Measurements from ENCODE around the gene POLD1.
"Not testable (repeated sequence)": the region's sequence is repeated elsewhere in the genome, so short reads cannot be mapped to it uniquely, and the experiment has no call there.

POLD1 gene

DNA sequence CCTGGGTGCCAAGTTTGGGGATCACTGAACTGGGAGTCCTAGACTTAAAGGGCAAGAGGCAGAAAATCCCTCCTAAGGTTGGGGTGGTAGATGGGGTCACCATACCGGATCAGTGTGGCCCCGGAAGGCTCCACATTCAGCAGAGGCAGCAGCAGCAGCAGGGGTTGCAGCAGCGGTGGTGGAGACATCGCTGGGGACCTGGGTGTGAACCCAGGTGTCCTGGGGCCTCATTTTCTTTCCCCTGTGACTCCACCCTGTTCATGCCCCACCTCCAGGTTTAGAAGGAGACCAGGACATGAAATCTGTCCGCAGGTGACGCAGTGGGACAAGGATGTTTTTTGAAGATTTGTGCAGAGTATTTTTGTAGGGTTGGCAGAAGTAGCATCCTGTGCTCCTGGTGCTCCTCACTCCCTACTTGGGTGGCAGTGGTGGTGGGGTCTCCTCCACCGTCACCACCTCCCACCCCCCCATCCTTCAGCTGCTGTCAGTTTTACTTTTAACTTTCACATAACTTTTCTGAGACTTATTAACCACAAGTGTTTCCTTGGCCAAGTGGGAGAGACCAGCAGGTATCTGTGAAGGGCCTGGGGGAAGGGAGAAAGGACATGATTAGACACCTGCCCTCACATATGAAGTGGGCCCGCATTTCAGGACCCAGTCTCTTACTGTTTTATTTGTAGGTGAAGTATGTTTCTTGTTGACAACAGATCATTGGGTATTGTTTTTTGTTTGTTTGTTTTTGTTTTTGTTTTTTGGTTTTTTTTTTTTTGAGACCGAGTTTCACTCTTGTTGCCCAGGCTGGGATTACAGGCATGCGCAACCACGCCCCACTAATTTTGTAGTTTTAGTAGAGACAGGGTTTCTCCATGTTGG lies 18.5 kb upstream of the POLD1 start, which contains the start of gene NAPSA:
NAPSA (minus strand) TSS at position 206 of the 873 bp plus-strand sequence; CDS start at position 188, 18 bp downstream.
- no peak for DNase-seq

DNA sequence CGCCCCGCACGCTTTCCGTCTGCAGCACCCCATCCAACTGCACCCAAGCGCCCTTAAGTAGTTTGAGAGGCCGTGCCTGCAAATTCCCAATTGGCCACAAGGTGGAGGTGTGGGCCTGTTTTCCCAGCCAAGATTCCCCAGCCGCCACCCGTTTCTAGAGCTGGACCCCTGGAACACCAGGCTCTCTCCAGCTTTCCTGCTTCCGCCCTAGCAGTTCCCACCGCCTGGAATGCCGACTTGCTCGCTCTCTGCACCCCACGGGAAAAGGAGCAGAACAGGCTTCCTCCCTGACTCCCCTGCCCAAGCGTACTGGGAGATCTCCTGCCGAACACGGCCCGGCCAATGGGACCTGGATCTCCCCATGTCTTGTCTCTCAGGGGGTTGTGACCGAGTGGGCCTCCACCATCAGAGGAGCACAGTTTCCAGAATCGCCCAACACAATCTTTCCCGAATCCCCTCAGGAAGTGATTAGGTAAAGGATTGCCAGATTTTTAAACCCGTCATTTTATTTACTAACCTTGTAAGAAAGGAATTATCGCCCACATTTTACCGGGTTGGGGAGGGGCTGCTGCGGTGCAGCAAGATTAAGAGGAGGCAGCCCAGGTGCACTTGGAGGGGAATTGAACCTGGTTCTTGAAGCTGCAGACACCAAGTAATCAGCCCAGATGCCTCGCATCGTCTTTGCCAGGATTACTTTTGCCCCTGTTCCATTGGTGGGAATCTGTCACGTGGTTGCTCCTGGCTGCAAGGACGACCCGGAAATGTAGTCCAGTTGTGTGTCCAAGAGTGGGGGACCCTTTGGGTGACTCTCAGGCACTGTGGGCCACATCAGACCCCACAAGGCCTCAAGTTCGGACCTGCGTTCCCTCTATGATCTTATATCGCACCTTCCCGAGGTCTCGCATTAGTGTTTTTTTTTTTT lies 15.2 kb upstream of the POLD1 start:
- peak; percentile 83 for DNase-seq

DNA sequence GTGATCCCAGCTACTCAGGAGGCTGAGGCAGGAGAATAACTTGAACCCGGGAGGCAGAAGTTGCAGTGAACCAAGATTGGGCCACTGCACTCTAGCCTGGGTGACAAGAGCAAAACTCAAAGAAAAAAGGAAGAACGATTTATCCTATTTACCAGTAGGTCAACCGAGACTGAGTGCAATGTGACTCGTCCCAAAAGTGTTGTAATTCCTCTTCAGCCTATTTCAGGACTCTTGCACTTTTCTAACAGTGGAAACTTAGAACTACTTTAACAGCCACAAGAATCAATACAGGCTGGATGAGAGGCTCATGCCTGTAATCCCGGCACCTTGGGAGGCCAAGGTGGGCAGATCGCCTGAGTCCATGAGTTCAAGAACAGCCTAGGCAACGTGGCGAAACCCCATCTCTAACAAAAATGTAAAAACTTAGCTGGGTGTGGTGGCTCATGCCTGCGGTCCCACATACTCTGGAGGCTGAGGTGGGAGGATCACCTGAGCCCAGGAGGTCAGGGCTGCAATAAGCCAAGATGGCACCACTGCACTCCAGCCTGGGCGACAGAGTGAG lies 12.2 kb upstream of the POLD1 start:
- DNase-seq = no peak

DNA sequence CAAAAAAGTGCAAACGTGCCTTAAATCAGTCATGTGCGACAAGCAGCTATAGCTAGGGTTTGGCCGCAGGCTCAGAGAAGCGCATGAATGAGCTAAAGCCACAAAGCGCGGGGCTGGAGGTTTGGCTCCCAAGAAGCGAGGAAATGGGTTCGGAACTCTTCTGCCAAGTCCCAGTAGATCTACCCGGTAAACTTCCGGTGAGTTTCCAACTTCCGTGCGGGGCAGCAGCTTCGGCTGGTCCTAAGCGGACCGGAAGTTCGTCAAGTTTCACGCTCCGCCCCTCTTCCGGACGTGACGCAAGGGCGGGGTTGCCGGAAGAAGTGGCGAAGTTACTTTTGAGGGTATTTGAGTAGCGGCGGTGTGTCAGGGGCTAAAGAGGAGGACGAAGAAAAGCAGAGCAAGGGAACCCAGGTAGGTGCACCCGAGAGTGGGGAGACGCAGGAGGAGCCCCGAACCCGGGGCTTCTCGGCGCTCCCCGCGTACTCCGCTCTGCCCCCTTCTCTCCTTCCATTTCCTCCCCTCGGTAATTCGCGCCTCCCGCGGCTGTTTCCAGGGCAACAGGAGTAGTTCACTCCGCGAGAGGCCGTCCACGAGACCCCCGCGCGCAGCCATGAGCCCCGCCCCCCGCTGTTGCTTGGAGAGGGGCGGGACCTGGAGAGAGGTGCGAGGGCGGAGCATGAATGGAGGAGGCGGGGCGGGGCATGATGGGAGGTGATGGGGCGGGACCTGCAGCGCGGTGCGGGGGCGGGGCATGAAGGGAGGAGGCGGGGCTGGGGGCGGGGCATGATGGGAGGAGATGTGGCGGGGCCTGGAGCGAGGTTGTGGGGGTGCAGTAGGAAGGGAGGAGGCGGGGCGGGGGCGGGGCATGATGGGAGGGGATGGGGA lies 7.7 kb upstream of the POLD1 start, which contains the start of gene NR1H2:
NR1H2 (plus strand) TSS at position 292 of the 885 bp plus-strand sequence. CDS start 1,149 bp downstream, outside the sequence.
- peak; percentile 97 for DNase-seq

DNA sequence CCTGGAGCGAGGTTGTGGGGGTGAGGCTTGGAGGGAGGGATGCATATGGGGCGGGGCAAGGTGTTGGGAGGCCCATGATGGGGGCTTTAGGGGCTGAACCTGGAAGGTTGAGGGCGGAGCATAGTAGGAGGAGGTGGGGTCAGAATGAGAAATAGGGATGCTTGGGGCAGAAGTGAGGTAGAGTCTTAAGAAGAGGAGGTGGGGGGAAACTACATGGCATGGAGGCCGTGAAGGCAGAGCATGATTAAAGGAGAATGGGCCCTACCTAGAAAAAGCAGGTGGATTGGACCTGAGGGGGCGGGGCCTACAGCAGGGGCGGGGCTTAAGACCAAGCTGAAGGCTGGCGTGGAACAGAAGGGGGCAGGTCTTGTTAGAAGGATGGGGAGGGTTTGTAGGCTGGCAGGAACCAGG lies 7.1 kb upstream of the POLD1 start:
- DNase-seq = peak; percentile 75

DNA sequence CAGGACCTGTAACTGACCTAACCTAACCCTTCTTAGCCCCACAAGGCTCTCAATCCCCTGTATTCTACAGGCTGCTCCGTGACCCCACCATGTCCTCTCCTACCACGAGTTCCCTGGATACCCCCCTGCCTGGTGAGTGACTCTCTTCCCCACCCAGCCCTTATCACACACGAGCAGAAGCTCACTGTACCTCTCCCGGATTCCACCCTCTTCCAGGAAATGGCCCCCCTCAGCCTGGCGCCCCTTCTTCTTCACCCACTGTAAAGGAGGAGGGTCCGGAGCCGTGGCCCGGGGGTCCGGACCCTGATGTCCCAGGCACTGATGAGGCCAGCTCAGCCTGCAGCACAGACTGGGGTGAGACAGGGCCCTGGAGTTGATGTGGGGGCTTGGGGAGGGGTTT lies 6.6 kb upstream of the POLD1 start:
- no peak for DNase-seq

DNA sequence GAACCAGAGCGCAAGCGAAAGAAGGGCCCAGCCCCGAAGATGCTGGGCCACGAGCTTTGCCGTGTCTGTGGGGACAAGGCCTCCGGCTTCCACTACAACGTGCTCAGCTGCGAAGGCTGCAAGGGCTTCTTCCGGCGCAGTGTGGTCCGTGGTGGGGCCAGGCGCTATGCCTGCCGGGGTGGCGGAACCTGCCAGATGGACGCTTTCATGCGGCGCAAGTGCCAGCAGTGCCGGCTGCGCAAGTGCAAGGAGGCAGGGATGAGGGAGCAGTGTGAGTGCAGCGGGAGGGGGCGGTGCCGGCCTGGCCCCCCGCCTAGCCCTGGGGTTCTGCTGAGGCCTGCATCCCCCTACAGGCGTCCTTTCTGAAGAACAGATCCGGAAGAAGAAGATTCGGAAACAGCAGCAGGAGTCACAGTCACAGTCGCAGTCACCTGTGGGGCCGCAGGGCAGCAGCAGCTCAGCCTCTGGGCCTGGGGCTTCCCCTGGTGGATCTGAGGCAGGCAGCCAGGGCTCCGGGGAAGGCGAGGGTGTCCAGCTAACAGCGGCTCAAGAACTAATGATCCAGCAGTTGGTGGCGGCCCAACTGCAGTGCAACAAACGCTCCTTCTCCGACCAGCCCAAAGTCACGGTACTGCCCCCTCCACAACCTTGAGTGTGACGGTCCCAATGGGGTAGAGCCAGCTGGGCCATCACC lies 5.8 kb upstream of the POLD1 start:
- DNase-seq = no peak

DNA sequence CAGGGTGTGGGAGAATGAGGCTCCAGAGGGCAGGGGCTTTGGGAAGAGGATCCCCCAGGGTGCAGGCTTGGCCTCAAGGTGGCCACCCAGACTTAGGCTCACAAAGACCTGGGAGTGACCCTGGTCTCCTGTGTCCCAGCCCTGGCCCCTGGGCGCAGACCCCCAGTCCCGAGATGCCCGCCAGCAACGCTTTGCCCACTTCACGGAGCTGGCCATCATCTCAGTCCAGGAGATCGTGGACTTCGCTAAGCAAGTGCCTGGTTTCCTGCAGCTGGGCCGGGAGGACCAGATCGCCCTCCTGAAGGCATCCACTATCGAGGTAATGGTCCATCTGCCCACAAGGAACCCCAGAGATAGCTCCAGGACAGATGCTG lies 5.3 kb upstream of the POLD1 start:
- DNase-seq = no peak

DNA sequence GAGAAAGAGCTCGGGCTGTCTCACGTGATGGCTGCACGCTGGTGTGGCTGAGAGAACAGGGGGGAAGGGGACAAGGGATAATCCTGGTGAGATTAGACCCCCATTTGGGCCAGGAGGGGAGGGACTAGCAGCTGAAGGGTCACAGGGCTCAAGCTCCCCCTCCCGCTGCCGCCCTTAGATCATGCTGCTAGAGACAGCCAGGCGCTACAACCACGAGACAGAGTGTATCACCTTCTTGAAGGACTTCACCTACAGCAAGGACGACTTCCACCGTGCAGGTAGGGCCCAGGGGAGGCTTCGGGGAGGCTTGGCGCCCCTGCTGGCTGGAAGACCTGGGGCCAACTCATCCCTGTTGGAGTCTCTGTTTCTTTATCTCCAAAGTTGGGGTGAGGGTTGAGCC lies 4.5 kb upstream of the POLD1 start:
- DNase-seq = no peak

DNA sequence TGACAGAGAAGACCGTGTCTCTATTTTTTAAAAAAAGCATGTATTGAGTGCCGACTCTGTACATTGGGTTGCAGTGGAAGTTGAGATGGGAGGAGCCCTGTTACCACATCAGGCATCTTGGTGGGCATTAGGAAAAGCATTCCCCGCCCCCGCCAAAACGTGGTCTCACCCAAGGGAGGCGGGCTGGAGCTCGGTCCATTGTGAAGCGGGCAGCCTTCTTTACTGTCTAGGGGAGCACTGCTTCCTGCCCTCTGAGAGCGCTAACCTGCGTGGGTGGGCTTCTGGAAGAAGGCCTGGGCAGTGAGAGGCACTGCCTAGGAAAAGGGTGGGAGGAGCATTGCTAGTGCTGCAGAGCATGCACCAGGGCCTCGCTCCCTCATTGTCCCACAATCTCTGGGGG lies 4.0 kb upstream of the POLD1 start:
- no peak for DNase-seq

DNA sequence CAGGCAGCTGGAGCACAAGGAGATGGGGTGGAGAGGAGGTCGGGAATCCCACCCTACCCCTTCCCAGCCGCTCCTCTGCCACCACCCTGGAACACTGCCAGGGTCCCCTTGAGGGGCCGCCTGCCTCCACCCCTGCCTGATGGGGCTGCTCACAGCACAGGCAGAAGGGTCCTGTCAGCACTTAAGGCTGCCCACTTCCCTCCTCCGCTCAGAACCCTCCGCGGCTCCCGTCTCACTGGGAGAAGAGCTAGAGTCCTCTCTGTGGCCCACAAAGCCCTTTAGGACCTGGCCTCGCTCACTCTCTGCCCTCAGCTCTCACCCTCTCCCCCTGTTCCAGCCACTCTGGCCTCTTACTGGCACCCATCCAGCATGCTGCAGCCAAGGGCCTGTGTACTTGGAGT lies 3.4 kb upstream of the POLD1 start:
- no peak for DNase-seq

DNA sequence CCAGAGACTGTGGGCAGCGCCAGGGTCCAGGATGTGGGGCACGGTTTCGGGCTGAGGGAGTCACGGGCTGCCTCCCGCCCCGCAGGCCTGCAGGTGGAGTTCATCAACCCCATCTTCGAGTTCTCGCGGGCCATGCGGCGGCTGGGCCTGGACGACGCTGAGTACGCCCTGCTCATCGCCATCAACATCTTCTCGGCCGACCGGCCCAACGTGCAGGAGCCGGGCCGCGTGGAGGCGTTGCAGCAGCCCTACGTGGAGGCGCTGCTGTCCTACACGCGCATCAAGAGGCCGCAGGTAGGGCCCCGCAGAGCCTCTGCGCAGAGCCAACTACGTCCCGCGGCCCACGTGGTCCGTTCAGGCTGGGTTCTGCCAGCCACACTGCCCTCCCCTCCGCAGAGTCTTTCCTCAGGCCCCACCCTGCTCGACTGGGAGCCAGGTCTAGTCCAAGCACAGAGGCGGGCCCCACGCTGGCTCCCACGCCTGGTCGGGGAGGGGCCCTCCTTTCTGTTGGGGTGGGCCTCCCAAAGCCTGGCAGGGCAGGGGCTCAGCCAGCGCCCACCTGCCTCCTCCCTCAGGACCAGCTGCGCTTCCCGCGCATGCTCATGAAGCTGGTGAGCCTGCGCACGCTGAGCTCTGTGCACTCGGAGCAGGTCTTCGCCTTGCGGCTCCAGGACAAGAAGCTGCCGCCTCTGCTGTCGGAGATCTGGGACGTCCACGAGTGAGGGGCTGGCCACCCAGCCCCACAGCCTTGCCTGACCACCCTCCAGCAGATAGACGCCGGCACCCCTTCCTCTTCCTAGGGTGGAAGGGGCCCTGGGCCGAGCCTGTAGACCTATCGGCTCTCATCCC lies 2.0 kb upstream of the POLD1 start:
- DNase-seq = no peak

DNA sequence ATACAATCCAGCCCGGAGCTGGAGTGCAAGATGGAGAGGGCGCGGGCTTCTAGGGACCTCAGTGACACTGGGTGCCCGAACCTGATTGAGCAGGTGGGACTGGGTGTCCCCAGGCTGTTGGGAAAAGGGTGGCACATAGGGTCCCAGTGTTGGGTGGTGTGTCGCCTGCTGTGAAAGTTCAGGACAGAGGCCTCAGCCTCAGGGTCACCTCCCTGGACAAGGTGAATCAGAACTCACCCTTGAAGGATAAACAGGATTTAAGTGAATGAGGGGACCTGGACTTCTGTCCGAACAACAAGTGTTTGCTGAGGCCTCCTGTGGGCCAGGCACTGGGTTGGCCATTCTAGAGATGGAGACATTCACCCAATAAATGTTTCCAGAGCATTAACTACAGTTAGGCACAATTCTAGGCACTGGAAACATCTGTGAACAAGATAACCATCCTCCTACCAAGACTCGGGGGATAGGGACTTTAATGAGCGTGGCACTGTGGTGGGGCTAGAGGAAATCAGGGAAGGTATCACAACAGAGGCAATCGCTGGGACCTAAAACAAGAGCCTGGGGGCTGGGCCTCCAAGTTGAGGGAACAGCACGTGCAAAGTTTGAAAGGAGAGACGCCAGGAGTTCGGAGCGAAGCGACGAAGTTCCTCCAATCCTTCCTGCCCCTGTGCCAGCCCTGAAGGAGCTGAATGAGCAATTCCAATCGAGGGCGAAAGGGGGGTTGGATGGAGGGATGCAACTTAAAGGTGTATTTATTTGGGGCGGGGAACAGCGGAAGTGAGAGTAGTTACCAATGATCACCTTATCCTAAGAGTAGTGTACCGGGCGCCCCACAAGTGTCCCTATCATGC lies 921 bp upstream of the POLD1 start:
- no peak for DNase-seq

DNA sequence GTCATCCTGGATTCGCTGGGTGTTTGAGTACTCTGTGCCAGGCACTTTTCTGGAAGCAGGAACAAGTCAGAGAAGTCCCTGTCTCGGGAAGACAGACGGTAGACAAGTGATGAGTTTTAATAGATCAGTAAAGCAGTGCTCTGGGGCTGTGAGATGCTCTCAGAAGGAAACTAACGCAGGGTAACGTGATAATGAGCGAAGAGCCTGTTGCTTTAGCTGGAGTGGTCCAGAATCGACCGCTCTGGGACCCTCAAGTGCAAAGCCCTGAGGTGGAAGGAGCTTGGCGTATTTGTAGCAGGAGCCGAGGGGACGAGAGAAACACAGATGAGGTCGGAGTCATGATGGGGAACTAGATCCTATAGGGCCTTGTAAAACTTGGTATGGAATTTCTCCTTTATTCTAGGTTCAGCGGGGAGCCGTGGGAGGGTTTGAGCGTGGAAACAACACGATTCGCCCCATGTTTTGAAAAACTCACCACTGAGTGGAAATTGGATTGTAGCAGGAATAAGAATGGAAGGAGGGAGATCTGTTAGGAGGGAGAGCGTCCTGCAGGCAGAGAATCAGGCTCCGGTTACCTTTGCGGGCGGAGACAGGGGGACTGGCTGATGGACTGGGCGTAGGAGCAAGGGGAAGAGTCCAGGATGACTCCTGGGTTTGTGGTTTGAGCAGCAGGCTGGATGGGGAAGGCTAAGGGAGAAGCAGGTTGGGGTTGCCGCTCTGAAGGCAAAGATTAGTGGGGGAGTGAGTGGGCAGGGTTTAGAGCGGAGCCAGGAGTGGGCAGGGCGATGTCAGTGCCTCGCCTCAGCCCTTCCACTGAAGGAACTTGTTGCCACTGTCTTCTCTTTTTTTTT lies 763 bp downstream of the POLD1 start:
- DNase-seq = no peak

DNA sequence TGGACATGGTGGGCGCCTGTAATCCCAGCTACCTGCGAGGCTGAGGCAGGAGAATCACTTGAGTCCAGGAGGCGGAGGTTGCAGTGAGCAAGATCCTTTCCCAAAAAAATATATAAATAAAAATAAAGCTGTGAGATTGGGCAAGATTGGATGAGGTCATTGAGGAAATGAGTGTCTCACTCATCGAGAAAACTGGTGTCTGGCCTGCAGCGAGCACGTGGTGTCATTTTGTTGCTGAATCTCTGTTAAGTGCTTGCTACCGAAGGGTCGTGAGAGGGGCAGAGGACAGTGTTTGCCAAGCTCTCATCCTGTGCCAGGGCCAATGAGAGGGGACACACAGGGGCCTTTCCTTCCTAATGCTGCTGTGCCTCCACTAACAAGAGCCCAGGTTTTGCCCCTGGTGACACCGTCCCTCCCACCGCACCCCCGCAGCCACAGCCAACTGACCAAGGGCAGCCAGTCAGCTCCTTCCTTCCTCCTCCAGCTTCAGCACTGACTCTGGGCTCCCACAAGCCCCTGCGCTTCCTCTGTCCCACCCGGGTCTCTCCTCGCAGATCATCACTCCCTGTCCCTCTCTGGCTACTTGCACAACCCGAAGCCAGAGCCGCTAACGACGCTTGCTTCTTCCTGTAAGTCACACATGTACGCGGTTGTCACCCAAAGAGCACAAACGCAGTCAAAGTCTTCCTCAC lies 3.2 kb downstream of the POLD1 start:
- no peak for DNase-seq

DNA sequence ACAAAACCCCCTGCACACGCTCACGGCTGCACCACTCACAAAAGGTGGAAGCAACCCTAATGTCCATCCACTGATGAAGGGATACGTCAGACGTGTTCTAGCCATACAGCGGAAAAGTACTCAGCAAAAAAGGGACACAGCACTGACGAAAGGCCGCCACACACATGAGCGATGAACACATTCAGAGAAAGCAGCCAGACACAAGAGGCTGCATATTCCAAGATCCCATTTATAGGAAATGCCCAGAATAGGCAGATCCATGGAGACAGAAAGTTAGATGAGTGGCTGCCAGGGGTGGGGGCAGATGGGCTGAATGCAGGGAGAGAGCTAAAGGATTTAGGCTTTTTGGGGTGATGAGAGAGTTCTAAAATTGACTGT lies 3.7 kb downstream of the POLD1 start:
- no peak for DNase-seq

DNA sequence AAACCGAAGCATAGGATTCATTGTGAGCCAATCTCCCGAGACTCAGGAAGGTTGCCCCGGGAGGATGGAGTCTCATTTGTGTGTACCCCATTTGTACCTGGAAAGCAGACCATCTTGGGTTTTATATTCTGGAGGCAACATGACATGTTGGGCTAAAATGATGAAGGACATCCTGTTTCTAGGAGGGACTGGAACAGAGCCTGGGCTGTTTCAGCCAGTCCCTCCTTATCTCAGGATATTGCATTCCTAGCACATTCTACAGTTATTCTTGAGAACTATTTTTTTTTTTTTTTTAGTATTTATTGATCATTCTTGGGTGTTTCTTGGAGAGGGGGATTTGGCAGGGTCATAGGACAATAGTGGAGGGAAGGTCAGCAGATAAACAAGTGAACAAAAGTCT lies 6.1 kb downstream of the POLD1 start:
- not testable (repeated sequence) for DNase-seq

DNA sequence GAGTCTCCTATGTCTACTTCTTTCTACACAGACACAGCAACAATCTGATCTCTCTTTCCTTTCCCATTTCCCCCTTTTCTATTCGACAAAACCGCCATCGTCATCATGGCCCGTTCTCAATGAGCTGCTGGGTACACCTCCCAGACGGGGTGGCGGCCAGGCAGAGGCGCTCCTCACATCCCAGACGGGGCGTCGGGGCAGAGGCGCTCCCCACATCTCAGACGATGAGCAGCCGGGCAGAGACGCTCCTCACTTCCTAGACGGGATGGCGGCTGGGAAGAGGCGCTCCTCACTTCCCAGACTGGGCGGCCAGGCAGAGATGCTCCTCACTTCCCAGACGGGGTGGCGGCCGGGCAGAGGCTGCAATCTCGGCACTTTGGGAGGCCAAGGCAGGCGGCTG lies 6.8 kb downstream of the POLD1 start:
- not testable (repeated sequence) for DNase-seq
